CD14-positive monocyte (primary cell): ENCODE data around the gene CTPS1. TPM values are rescaled to one million over a fixed set of nuclear protein-coding genes. Genes with fewer than 3 reads are reported as not detected.

Experiments
- DNase-seq, 3 donors: peaks; one replicate each; pipeline ENCODE4 v3.0.0-alpha.2; 2011 to 2022
- H2AFZ ChIP-seq: 2 replicates; pipeline ENCODE4 v1.6.0; 2012; ENCODE audit warnings: mild to moderate bottlenecking, low read depth, low read length, inconsistent platforms; ENCODE audit not compliant: insufficient read depth, poor library complexity, severe bottlenecking
- H3K27ac ChIP-seq, 2 donors: 1 replicate in 1 of 2; 2 replicates in 1 of 2; pipeline ENCODE4 v1.5.1; 2012 to 2013; ENCODE audit warnings: low read length in 2 of 2, control low read depth in 1 of 2, inconsistent platforms in 1 of 2, low read depth in 1 of 2, mild to moderate bottlenecking in 1 of 2
- H3K27me3 ChIP-seq, 2 donors: one replicate each; pipeline versions ENCODE4 v1.6.0 to v1.6.1; 2011 to 2013; ENCODE audit warnings: low read length in 2 of 2; ENCODE audit not compliant: control insufficient read depth in 2 of 2, insufficient read depth in 2 of 2
- H3K36me3 ChIP-seq, 2 donors: replicated peaks in 1 of 2; 1 replicate in 1 of 2; 2 replicates in 1 of 2; pipeline versions ENCODE4 v1.5.1 to v1.6.1; 2012 to 2013; ENCODE audit warnings: low read length in 2 of 2, control low read depth in 1 of 2, inconsistent platforms in 1 of 2, mild to moderate bottlenecking in 1 of 2; ENCODE audit not compliant: insufficient read depth in 2 of 2, control insufficient read depth in 1 of 2
- H3K4me1 ChIP-seq, 2 donors: 1 replicate in 1 of 2; 2 replicates in 1 of 2; pipeline versions ENCODE4 v1.5.1 to v1.6.1; 2012 to 2013; ENCODE audit warnings: low read length in 2 of 2, control low read depth in 1 of 2, inconsistent platforms in 1 of 2, mild to moderate bottlenecking in 1 of 2, moderate library complexity in 1 of 2; ENCODE audit not compliant: insufficient read depth in 2 of 2, control insufficient read depth in 1 of 2
- H3K4me2 ChIP-seq: replicated peaks from 2 replicates; pipeline ENCODE3; 2012; ENCODE audit warnings: low read length, moderate library complexity, mild to moderate bottlenecking; ENCODE audit not compliant: poor library complexity, severe bottlenecking; ENCODE audit errors: extremely low read depth
- H3K4me3 ChIP-seq, 3 experiments: fragments of 200-600 bp in 1 of 3; sonication (generic) in 1 of 3; replicated peaks in 1 of 3; 1 replicate in 2 of 3; 2 replicates in 1 of 3; pipeline ENCODE4 v1.5.1; 2011 to 2013; ENCODE audit warnings: low read length in 3 of 3, mild to moderate bottlenecking in 3 of 3, control low read depth in 2 of 3, low read depth in 2 of 3, inconsistent platforms in 1 of 3, moderate library complexity in 1 of 3
- H3K79me2 ChIP-seq: 2 replicates; pipeline ENCODE4 v1.6.0; 2012; ENCODE audit warnings: mild to moderate bottlenecking, control low read depth, inconsistent platforms, low read length, moderate library complexity; ENCODE audit not compliant: insufficient read depth
- H3K9ac ChIP-seq: 2 replicates; pipeline ENCODE4 v1.6.0; 2017; ENCODE audit warnings: low read length, mild to moderate bottlenecking; ENCODE audit not compliant: insufficient read depth, poor library complexity, severe bottlenecking
- H3K9me3 ChIP-seq, 2 donors: replicated peaks in 1 of 2; 1 replicate in 1 of 2; 2 replicates in 1 of 2; pipeline versions ENCODE4 v1.5.1 to v1.6.1; 2012 to 2013; ENCODE audit warnings: low read length in 2 of 2, control low read depth in 1 of 2; ENCODE audit not compliant: control insufficient read depth in 1 of 2, insufficient read depth in 1 of 2
- H4K20me1 ChIP-seq: 2 replicates; pipeline ENCODE4 v1.6.0; 2012; ENCODE audit warnings: mild to moderate bottlenecking, low read length, control low read depth, moderate library complexity; ENCODE audit not compliant: insufficient read depth
- H3K27ac Mint-ChIP-seq, 7 donors: one replicate each; pipeline ENCODE4 v1.8.0; 2020; ENCODE audit warnings: mild to moderate bottlenecking in 7 of 7, mixed read lengths in 7 of 7, moderate library complexity in 6 of 7, inconsistent platforms in 2 of 7
- H3K27me3 Mint-ChIP-seq, 3 donors: one replicate each; pipeline ENCODE4 v1.8.0; 2021 to 2022; ENCODE audit warnings: low read depth in 3 of 3, mild to moderate bottlenecking in 3 of 3, mixed read lengths in 3 of 3, moderate library complexity in 3 of 3, inconsistent platforms in 1 of 3
- H3K36me3 Mint-ChIP-seq, 2 donors: one replicate each; pipeline ENCODE4 v1.8.0; 2020; ENCODE audit warnings: mixed read lengths in 2 of 2, inconsistent platforms in 1 of 2, mild to moderate bottlenecking in 1 of 2
- H3K4me1 Mint-ChIP-seq: one replicate; pipeline ENCODE4 v1.8.0; 2020; ENCODE audit warnings: mild to moderate bottlenecking, mixed read lengths
- H3K4me3 Mint-ChIP-seq, 2 donors: one replicate each; pipeline ENCODE4 v1.8.0; 2020; ENCODE audit warnings: mild to moderate bottlenecking in 2 of 2, mixed read lengths in 2 of 2, moderate library complexity in 1 of 2
- H3K9me3 Mint-ChIP-seq, 7 donors: one replicate each; pipeline ENCODE4 v1.8.0; 2020 to 2022; ENCODE audit warnings: mixed read lengths in 7 of 7, mild to moderate bottlenecking in 6 of 7, moderate library complexity in 6 of 7, inconsistent platforms in 2 of 7
- CTCF ChIP-seq: fragments of 200-600 bp; IDR thresholded peaks from one replicate; pipeline ENCODE4 v1.8.0; 2022; ENCODE audit warnings: antibody characterized with exemption, mild to moderate bottlenecking
- WGBS: methylation state at CpG from one replicate; pipeline ENCODE4 v1.1.5; 2013; ENCODE audit warnings: missing lambda C conversion rate; ENCODE audit not compliant: insufficient coverage; 5-methylcytosine and 5-hydroxymethylcytosine counted together
- intact Hi-C, 2 donors: fragments of 100-400 bp; cut with micrococcal nuclease; formaldehyde crosslinking; loops; one replicate each; pipeline versions ENCODE4 v1.15.0 to v1.15.1; 2023
- polyA plus RNA-seq, 3 donors: library from polyadenylated mRNA; depleted of rRNA in 1 of 3; unstranded in 2 of 3; stranded (reverse) in 1 of 3; fragments of 300-500 nt in 2 of 3; fragments of >200 nt in 1 of 3; fragmentation: Illumina TruSeq in 2 of 3; gene quantifications; 1 replicate in 2 of 3; 2 replicates in 1 of 3; pipeline ENCODE4 v1.2.3, GENCODE V29; 2012 to 2021

CTPS1 gene
- polyA plus RNA-seq, 3 donors, result 5.3 to 8.6 (median 6.0) TPM

- no peak overlapping the region for H3K4me2 ChIP-seq
- peaks cover 13 to 21% of the 10 kb centered on the region in 2 donors for H3K4me1 ChIP-seq
- no peak overlapping the region for H3K27ac ChIP-seq
- H4K20me1 ChIP-seq, result no peaks in the 10 kb centered on the region
- no peak overlapping the region for H3K27ac Mint-ChIP-seq
- 100% methylated on average over 8 of the region's 14 CpGs for WGBS
- peaks cover 0 to 2% (median 0%) of the 10 kb centered on the region in 7 donors for H3K9me3 Mint-ChIP-seq
- peaks cover 35 to 38% of the 10 kb centered on the region in 2 donors for H3K36me3 ChIP-seq
- no peaks in the 10 kb centered on the region for H3K9me3 ChIP-seq
- H3K4me1 Mint-ChIP-seq, result peaks cover 17% of the 10 kb centered on the region
- H3K36me3 Mint-ChIP-seq, result peaks cover 38% of the 10 kb centered on the region in 2 donors
- DNase-seq, result no peak
- no peak overlapping the region for H3K9ac ChIP-seq
- peaks cover 38% of the 10 kb centered on the region for H3K79me2 ChIP-seq
- intact Hi-C loops, result no loop called here
- no peak for TF ChIP-seq CTCF
- H3K4me3 Mint-ChIP-seq, result no peak overlapping the region
- H2AFZ ChIP-seq, result no peak overlapping the region
- H3K27me3 ChIP-seq, result no peaks in the 10 kb centered on the region
- no peak overlapping the region for H3K4me3 ChIP-seq
- peaks cover 0 to 6% (median 4%) of the 10 kb centered on the region in 3 donors for H3K27me3 Mint-ChIP-seq
These were observed 2.4 kb downstream of the CTPS1 start for GRCh38 chr1:40981691-40982448.

GRCh38 chr1:40982721-40983120 lies 3.2 kb downstream of the CTPS1 start:
- TF ChIP-seq CTCF, result no peak
- intact Hi-C loops, result no loop called here
- Histone ChIP-seq H3K4me2 (no peak overlapping the region), H3K9ac (no peak overlapping the region), H3K4me1 (peaks cover 13 to 21% of the 10 kb centered on the region in 2 donors), H2AFZ (no peak overlapping the region), H3K9me3 (no peaks in the 10 kb centered on the region), H3K27me3 (no peaks in the 10 kb centered on the region), H4K20me1 (no peaks in the 10 kb centered on the region), H3K4me3 (no peak overlapping the region), H3K79me2 (peaks cover 38% of the 10 kb centered on the region), H3K27ac (no peak overlapping the region), H3K36me3 (peaks cover 43 to 47% of the 10 kb centered on the region in 2 donors)
- Mint-ChIP-seq H3K36me3 (peaks cover 46% of the 10 kb centered on the region in 2 donors), H3K4me3 (no peak overlapping the region), H3K4me1 (peaks cover 17% of the 10 kb centered on the region), H3K27me3 (peaks cover 0 to 5% (median 2%) of the 10 kb centered on the region in 3 donors), H3K9me3 (peaks cover 0 to 2% (median 0%) of the 10 kb centered on the region in 7 donors), H3K27ac (no peak overlapping the region)
- no peak for DNase-seq
- WGBS, result no CpG with 5 or more reads among the region's 1 CpG
